Measurements from ENCODE around the gene OBSCN.

DNA sequence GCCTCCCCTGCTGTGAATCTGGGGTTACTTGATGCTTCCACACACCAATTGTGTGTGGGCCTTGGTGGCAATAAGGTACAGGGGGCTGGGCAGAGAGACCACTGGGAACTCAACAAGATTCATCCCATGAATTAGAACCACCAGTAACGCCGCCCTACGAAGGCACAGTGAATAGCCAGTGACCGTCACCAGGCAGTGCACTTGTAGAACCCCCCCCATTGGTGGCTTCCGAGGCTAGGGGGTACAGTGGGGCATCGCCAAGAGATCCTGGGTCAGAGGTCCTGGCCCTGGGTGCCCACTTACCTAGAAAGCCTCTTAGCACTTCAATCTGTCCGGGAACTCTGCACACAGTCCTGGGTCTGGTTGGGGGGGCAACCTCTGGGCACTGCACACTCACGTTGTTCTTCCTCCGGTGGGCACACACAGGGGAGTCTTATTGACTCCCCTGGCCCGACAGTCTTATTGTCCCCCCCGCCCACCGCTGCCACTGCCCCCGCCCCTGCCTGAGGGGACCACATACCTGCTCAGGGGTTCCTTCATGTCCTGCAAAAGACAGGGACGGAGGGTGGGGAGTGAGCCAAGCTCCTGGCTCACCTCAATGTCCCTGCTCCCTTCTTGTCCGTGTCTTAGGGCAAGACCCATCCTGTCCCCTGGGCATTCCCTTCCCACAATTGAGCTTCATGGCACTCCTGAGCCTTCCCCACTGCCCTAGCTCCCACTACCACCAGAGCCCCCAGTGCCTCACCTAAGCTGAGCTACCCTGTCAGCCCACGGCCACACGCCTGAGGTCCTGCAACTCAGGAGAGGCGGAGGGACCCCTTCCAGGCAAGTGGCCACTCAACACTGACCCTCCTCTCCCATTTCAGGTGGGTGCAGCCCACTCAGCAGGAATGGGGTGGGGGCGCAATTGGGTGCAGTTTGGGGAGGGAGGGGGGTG is 201.3 kb downstream of the OBSCN start:
- TF ChIP-seq, protein P1, sequence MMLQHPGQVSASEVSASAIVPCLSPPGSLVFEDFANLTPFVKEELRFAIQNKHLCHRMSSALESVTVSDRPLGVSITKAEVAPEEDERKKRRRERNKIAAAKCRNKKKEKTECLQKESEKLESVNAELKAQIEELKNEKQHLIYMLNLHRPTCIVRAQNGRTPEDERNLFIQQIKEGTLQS (CRISPR knock-in tag; IDR thresholded peaks at IDR 0.05): no peak
- TF ChIP-seq, protein P2, sequence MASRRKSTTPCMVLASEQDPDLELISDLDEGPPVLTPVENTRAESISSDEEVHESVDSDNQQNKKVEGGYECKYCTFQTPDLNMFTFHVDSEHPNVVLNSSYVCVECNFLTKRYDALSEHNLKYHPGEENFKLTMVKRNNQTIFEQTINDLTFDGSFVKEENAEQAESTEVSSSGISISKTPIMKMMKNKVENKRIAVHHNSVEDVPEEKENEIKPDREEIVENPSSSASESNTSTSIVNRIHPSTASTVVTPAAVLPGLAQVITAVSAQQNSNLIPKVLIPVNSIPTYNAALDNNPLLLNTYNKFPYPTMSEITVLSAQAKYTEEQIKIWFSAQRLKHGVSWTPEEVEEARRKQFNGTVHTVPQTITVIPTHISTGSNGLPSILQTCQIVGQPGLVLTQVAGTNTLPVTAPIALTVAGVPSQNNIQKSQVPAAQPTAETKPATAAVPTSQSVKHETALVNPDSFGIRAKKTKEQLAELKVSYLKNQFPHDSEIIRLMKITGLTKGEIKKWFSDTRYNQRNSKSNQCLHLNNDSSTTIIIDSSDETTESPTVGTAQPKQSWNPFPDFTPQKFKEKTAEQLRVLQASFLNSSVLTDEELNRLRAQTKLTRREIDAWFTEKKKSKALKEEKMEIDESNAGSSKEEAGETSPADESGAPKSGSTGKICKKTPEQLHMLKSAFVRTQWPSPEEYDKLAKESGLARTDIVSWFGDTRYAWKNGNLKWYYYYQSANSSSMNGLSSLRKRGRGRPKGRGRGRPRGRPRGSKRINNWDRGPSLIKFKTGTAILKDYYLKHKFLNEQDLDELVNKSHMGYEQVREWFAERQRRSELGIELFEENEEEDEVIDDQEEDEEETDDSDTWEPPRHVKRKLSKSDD (CRISPR knock-in tag; IDR thresholded peaks at IDR 0.05; ENCODE audit: low read depth): no peak
- TF ChIP-seq, protein P3, sequence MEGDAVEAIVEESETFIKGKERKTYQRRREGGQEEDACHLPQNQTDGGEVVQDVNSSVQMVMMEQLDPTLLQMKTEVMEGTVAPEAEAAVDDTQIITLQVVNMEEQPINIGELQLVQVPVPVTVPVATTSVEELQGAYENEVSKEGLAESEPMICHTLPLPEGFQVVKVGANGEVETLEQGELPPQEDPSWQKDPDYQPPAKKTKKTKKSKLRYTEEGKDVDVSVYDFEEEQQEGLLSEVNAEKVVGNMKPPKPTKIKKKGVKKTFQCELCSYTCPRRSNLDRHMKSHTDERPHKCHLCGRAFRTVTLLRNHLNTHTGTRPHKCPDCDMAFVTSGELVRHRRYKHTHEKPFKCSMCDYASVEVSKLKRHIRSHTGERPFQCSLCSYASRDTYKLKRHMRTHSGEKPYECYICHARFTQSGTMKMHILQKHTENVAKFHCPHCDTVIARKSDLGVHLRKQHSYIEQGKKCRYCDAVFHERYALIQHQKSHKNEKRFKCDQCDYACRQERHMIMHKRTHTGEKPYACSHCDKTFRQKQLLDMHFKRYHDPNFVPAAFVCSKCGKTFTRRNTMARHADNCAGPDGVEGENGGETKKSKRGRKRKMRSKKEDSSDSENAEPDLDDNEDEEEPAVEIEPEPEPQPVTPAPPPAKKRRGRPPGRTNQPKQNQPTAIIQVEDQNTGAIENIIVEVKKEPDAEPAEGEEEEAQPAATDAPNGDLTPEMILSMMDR (CRISPR knock-in tag; IDR thresholded peaks at IDR 0.05): no peak
- TF ChIP-seq ZNF792 (CRISPR knock-in tag; IDR thresholded peaks at IDR 0.05) (no peak), ZNF101 (CRISPR knock-in tag; IDR thresholded peaks at IDR 0.05; ENCODE audit: borderline replicate concordance, low read depth) (no peak)
